ENCODE data around the gene CALN1.

The CALN1 gene

DNA sequence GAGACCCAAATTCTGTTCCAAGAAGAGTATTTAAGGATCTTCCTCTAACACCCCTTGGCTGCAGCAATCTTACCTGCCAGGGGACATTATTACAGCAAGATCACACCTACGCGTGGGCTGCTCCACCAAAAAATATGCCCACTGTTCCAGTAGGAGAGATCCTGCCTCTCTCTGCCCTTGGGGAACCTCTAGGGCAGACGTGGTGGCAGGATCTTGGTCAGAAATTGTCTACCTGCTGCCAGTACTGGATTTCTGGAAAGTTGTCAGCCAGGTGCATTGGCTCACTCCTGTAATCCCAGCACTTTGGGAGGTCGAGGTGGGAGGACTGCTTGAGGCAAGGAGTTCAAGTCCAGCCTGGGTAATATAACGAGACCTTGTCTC is 259.0 kb downstream of the CALN1 start:
- Histone ChIP-seq H3K36me3 (ENCODE audit: insufficient read depth, low read length) (no peaks in the 10 kb centered on the region), H3K4me2 (ENCODE audit: low read length) (no peak overlapping the region), H4K20me1 (ENCODE audit: insufficient read depth, low read length) (no peaks in the 10 kb centered on the region), H3K27ac (ENCODE audit: low read depth, low read length, poor library complexity, severe bottlenecking) (no peak overlapping the region), H3K4me3 (ENCODE audit: low read depth, low read length, poor library complexity, severe bottlenecking) (no peak overlapping the region), H3K79me2 (ENCODE audit: insufficient read depth, low read length) (no peaks in the 10 kb centered on the region), H3K9me3 (ENCODE audit: low read length) (no peaks in the 10 kb centered on the region), H3K4me1 (ENCODE audit: insufficient read depth, low read length, severe bottlenecking) (no peaks in the 10 kb centered on the region), H3F3A (ENCODE audit: insufficient read depth, low read length) (no peaks in the 10 kb centered on the region), H3K9ac (ENCODE audit: low read length) (no peak overlapping the region), H3K27me3 (ENCODE audit: insufficient read depth, low read length) (no peaks in the 10 kb centered on the region), H2AFZ (ENCODE audit: low read length) (no peak overlapping the region), H3K9me2 (ENCODE audit: low read depth, low read length) (no peaks in the 10 kb centered on the region)
- no peak for TF ChIP-seq EZH2 (IDR thresholded peaks at IDR 0.05; ENCODE audit: borderline replicate concordance, low read length)
- TF ChIP-seq, protein P1, sequence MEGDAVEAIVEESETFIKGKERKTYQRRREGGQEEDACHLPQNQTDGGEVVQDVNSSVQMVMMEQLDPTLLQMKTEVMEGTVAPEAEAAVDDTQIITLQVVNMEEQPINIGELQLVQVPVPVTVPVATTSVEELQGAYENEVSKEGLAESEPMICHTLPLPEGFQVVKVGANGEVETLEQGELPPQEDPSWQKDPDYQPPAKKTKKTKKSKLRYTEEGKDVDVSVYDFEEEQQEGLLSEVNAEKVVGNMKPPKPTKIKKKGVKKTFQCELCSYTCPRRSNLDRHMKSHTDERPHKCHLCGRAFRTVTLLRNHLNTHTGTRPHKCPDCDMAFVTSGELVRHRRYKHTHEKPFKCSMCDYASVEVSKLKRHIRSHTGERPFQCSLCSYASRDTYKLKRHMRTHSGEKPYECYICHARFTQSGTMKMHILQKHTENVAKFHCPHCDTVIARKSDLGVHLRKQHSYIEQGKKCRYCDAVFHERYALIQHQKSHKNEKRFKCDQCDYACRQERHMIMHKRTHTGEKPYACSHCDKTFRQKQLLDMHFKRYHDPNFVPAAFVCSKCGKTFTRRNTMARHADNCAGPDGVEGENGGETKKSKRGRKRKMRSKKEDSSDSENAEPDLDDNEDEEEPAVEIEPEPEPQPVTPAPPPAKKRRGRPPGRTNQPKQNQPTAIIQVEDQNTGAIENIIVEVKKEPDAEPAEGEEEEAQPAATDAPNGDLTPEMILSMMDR (IDR thresholded peaks at IDR 0.05; ENCODE audit: low read length), result no peak

DNA sequence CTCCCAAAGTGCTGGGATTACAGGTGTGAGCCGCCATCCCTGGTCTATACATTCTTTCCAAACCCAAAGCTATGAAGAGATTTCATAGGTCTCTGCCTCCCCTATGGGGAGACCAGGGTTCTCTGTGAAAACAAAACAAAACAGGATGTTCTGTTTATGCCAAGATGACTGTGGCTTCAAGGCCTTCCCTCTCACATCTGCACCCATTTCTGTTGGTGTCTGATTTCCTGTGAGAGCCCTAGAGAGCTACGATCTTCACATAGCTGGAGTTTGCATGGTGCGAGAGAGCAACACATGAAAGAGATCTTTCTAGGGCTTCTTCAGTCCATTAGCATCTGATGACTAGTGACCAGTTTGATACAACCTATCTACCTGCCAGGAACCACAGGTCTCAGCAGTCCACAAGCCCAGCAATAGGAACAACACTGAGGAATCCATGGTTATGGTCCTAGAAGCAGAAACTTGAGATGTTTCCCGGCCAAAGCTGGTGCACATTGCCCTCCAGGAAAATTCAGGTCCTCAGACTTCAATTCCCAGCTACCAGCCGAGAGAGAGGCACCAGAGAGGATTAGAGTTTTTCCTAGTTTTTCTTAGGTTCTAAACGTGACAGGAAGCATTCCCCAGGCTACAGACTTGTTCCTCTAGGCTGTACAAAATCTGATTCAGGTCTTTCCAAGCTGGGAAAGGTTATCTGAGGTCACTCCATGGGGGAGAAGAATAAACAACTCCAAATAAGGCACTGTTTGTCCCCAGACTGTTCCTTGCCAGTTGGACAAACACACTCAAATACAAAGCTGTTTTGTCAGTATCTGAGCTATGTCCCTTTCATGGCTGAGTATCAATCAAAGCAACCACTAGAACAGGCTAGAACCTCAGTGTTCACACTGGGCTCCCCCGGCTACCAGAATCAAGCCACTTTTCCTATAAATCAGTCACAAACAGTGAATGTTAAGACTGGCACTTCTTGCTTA is 259.7 kb downstream of the CALN1 start:
- Histone ChIP-seq H3K27me3 (ENCODE audit: insufficient read depth, low read length) (no peaks in the 10 kb centered on the region), H3K36me3 (ENCODE audit: insufficient read depth, low read length) (no peaks in the 10 kb centered on the region), H3K79me2 (ENCODE audit: insufficient read depth, low read length) (no peaks in the 10 kb centered on the region), H3K27ac (ENCODE audit: low read depth, low read length, poor library complexity, severe bottlenecking) (no peak overlapping the region), H3F3A (ENCODE audit: insufficient read depth, low read length) (no peaks in the 10 kb centered on the region), H3K9ac (ENCODE audit: low read length) (no peak overlapping the region), H3K4me3 (ENCODE audit: low read depth, low read length, poor library complexity, severe bottlenecking) (no peak overlapping the region), H2AFZ (ENCODE audit: low read length) (no peak overlapping the region), H4K20me1 (ENCODE audit: insufficient read depth, low read length) (no peaks in the 10 kb centered on the region), H3K4me2 (ENCODE audit: low read length) (no peak overlapping the region), H3K4me1 (ENCODE audit: insufficient read depth, low read length, severe bottlenecking) (no peaks in the 10 kb centered on the region), H3K9me2 (ENCODE audit: low read depth, low read length) (no peaks in the 10 kb centered on the region), H3K9me3 (ENCODE audit: low read length) (no peaks in the 10 kb centered on the region)
- no peak for TF ChIP-seq EZH2 (IDR thresholded peaks at IDR 0.05; ENCODE audit: borderline replicate concordance, low read length)
- TF ChIP-seq, protein P1 (IDR thresholded peaks at IDR 0.05; ENCODE audit: low read length), result no peak

DNA sequence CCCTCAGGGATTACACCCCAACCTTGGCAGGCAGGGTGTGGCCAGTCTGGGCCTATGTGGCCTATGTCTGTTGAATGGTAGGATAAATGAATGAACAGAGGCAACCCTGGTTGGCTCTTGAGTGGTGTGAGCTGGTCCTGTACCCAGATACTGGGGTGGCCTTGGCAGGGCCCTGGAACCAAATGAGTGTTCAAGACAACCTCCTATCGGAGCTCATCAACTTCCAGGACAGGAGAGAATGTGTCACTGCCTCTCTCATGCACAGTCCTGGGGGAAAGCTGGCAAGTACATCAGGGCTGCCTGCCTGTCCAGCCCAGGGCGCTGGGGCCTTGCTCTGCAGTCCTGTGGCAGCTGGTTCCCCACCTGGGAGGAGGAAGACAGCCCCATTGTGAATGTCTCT is 271.6 kb downstream of the CALN1 start:
- no peak for TF ChIP-seq EZH2 (IDR thresholded peaks at IDR 0.05; ENCODE audit: borderline replicate concordance, low read length)
- TF ChIP-seq, protein P1 (IDR thresholded peaks at IDR 0.05; ENCODE audit: low read length), result no peak
- Histone ChIP-seq H3K4me2 (ENCODE audit: low read length) (no peak overlapping the region), H3K9ac (ENCODE audit: low read length) (no peak overlapping the region), H3K9me3 (ENCODE audit: low read length) (no peaks in the 10 kb centered on the region), H3K27ac (ENCODE audit: low read depth, low read length, poor library complexity, severe bottlenecking) (no peak overlapping the region), H2AFZ (ENCODE audit: low read length) (no peak overlapping the region), H3K4me1 (ENCODE audit: insufficient read depth, low read length, severe bottlenecking) (no peaks in the 10 kb centered on the region), H3K4me3 (ENCODE audit: low read depth, low read length, poor library complexity, severe bottlenecking) (no peak overlapping the region), H3K27me3 (ENCODE audit: insufficient read depth, low read length) (no peaks in the 10 kb centered on the region), H3K9me2 (ENCODE audit: low read depth, low read length) (no peaks in the 10 kb centered on the region), H3K79me2 (ENCODE audit: insufficient read depth, low read length) (no peaks in the 10 kb centered on the region), H3F3A (ENCODE audit: insufficient read depth, low read length) (no peaks in the 10 kb centered on the region), H3K36me3 (ENCODE audit: insufficient read depth, low read length) (no peaks in the 10 kb centered on the region), H4K20me1 (ENCODE audit: insufficient read depth, low read length) (no peaks in the 10 kb centered on the region)
